CMK (cell line): ENCODE measurements around the gene GAA.

Experiments
- DNase-seq: peaks from one replicate; pipeline ENCODE4 v3.0.0-alpha.2; 2010; ENCODE audit warnings: low read depth

Gene GAA

GRCh38 chr17:80117491-80118401 is 16.4 kb downstream of the GAA start:
- DNase-seq, result no peak

- DNase-seq, result no peak
These were observed 17.4 kb downstream of the GAA start for GRCh38 chr17:80118601-80119270.

- DNase-seq, result no peak
These were observed 17.9 kb downstream of the GAA start for GRCh38 chr17:80119271-80119791.

GRCh38 chr17:80119839-80120238 is 18.5 kb downstream of the GAA start:
- DNase-seq, result no peak

- DNase-seq, result no peak
These were observed 20.7 kb downstream of the GAA start for GRCh38 chr17:80122026-80122575.

GRCh38 chr17:80122926-80123505 is 21.6 kb downstream of the GAA start:
- no peak for DNase-seq

- DNase-seq, result no peak
These were observed 22.4 kb downstream of the GAA start for GRCh38 chr17:80123791-80124190.

- no peak for DNase-seq
These were observed 23.1 kb downstream of the GAA start for GRCh38 chr17:80124351-80124981.

- DNase-seq, result no peak
These were observed 24.5 kb downstream of the GAA start for GRCh38 chr17:80125656-80126448.

- DNase-seq, result no peak
These were observed 25.0 kb downstream of the GAA start for GRCh38 chr17:80126449-80126715.

- no peak for DNase-seq
These were observed 27.7 kb downstream of the GAA start for GRCh38 chr17:80129006-80129565.

- DNase-seq, result no peak
These were observed 29.6 kb downstream of the GAA start for GRCh38 chr17:80130992-80131391.

GRCh38 chr17:80132906-80133625 is 31.7 kb downstream of the GAA start:
- DNase-seq, result no peak

GRCh38 chr17:80133626-80133970 is 32.2 kb downstream of the GAA start:
- DNase-seq, result no peak

- DNase-seq, result no peak
These were observed 35.8 kb downstream of the GAA start for GRCh38 chr17:80137131-80137530.

GRCh38 chr17:80138856-80139426 is 37.6 kb downstream of the GAA start:
- no peak for DNase-seq

GRCh38 chr17:80141463-80142165 is 40.2 kb downstream of the GAA start:
- no peak for DNase-seq

GRCh38 chr17:80142929-80143328 is 41.5 kb downstream of the GAA start:
- DNase-seq, result no peak
